Stimulated activated CD8-positive, alpha-beta memory T cell treated with anti-CD3 and anti-CD28 coated beads, Interleukin-15, amount 100 ng/mL, for 48 hours (primary cell): ENCODE measurements around the gene MAPK8.
"Not testable (repeated sequence)": the region's sequence is repeated elsewhere in the genome, so short reads cannot be mapped to it uniquely, and the experiment has no call there.

Source experiments
- DNase-seq, 2 donors: peaks; one replicate each; pipeline ENCODE4 v3.0.0-alpha.2; 2020; ENCODE audit warnings: low read depth in 2 of 2

The MAPK8 gene

DNA sequence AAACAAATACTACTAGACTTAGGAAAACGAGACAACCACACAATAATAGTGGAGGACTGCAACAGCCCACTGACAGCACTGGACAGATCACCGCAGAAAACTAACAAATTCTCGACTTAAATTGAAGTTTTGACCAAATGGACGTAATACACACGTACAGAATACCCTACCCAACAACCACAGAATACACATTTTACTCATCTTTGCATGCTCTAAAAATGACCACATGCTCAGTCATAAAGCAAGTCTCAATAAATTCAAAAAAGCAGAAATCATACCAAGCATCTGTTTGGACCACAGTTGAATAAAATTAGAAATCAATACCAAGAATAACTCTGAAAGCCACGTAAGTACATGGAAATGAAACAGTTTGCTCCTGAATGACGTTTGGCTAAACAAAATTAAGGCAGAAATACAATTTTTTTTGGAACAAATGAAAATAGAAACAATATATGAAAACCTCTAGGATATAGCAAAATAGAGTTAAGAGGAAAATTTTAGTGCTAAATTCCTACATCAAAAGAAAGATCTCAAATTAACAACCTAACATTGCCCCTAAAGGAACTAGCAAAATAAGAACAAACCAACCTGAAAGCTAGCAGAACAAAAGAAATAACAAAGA is 30.6 kb downstream of the MAPK8 start:
- DNase-seq, result no peak

DNA sequence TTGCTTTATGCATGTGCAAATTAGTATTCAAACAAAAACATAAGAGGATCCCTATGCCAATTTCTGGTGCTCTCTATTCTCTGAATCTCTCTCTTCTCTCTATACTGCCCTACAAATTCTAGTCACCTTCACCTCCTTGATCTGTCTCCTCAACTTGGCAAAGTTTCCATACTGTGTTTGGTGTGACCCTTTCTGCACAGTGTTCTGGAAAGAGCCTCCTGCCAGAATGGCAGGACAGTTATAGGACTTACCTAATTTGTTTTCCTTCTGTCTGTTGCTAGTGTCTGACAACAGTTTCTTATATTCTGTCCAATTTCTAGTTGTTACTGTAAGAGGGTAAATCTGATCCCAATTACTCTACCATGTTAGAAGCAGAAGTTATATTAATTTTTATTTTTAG is 34.3 kb downstream of the MAPK8 start:
- DNase-seq, result no peak

DNA sequence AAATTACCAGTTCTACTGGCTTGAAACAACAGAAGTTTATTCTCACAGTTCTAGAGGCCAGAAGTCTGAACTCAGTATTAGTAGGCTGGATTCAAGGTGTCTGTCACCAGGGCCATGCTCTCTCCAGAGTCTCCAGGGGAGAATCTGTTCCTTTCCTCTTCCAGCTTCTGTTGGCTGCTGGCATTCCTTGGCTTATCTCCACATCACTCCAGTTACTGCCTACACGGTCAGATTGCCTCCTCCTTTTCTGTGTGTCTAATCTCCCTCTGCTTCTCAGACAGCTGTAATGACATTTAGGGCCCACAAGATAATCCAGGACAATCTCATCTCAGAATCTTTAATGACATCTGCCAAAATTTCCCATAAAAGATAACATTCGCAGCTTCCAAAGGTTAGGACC is 36.6 kb downstream of the MAPK8 start:
- no peak for DNase-seq

DNA sequence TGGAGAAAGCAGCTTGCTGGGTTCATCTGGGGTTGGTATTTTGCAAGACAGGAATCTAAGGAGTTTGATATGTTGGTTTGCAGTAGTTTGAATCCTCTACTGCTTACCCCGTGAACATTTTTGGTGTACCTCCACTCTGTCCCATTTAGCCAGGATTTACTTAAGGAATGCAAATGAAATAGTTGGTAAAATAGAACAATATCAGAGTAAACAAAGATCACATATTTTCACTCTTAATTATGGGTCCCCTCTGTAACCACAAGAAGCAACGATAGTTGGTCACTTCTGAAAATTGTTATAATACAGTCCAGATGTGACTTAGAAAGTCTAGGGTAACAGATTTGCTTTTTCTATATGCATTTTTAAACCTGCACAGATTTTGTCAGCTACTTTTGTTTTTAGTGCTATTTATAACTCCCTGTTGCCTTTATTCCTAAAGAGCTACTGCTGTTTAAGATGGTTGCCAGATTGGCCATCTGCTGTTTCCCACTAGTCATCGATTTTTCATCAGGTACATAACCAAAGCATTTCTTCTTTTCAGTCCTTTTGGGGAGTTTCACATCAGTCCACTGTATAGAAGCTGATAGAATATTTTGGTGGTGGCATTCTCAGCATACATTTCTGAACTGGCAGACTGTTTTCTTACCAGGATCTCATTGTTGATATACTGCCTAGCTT is 37.6 kb downstream of the MAPK8 start:
- DNase-seq, result no peak

DNA sequence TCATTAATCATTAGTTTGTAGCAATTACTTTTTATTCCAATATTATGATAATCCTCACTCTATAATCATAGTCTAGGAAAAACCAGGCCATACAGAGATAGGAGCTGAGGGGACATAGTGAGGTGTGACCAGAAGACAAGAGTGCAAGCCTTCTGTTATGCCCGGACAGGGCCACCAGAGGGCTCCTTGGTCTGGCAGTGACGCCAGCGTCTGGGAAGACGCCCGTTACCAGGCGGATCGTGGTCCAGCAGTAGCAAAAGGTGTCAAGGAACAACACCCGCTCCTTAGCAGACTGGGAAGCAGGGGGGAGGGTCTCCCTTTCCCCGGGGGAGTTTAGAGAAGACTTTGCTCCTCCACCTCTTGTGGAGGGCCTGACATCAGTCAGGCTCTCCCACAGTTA is 39.8 kb downstream of the MAPK8 start:
- not testable (repeated sequence) for DNase-seq

DNA sequence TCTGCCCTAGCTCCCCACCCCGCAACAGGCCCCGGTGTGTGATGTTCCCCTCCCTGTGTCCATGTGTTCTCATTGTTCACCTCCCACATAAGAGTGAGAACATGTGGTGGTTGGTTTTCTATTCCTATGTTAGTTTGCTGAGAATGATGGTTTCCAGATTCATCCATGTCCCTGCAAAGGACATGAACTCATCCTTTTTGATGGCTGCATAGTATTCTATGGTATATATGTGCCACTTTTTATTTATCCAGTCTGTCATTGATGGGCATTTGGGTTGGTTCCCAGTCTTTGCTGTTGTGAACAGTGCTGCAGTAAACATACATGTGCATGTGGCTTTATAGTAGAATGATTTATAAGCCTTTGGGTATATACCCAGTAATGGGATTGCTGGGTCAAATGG is 41.1 kb downstream of the MAPK8 start:
- DNase-seq, result not testable (repeated sequence)

DNA sequence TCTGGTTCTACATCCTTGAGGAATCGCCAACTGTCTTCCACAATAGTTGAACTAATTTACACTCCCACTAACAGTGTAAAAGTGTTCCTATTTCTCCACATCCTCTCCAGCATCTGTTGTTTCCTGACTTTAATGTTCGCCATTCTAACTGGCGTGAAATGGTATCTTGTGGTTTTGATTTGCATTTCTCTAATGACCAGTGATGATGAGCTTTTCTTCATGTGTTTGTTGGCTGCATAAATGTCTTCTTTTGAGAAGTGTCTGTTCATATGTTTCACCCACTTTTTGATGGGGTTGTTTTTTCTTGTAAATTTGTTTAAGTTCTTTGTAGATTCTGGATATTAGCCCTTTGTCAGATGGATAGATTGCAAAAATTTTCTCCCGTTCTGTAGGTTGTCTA is 41.5 kb downstream of the MAPK8 start:
- DNase-seq, result not testable (repeated sequence)

DNA sequence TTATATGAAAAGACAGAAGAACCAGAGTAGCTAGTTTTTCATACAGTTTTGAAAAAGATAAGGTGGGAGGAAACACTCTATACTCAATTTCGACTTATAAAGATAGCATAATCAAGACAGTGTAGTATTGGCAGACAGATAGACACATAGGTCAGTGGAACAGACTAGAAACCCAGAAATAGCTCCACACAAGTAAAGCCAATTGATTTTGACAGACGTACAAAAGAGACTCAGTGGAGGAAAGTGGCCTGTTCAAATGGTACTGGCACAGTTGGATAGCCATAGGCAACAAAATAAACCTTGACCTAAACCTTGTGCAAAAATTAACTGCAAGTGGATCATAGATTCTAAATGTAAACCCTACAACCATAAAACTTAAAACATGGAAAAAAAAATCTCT is 46.8 kb downstream of the MAPK8 start:
- no peak for DNase-seq

DNA sequence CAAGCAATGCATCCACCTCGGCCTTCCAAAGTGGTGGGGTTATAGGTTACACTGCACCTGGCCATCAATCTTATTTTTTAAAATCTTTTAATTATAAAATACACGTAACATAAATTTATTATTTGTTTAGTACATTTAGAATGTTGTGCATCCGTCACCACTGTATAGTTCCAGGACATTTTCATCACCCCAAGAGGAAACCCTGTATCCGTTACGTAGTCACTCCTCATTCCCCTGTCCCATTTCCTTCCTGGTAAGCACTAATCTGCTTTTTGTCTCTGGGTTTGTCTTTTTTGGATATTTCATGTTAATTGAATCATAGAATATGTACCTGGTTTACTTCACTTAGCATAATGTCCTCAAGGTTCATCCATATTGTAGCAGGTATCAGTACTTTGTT is 51.2 kb downstream of the MAPK8 start:
- DNase-seq, result no peak

DNA sequence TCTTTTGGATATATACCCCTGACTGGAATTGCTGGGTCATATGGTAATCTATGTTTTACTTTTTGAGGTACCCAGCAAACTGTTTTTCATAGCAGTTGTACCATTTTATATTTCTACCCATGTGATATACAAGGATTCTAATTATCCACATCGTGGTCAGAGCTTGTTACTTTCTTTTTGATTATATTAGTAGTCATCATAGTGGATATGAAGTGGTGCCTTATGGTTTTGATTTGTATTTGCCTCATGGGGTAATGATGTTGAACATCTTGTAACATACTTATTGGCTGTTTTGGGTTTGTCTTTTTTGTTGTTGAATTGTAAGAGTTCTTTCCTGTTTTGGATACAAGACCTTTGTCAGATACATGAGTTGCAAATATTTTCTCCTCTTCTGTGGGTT is 51.7 kb downstream of the MAPK8 start:
- no peak for DNase-seq

DNA sequence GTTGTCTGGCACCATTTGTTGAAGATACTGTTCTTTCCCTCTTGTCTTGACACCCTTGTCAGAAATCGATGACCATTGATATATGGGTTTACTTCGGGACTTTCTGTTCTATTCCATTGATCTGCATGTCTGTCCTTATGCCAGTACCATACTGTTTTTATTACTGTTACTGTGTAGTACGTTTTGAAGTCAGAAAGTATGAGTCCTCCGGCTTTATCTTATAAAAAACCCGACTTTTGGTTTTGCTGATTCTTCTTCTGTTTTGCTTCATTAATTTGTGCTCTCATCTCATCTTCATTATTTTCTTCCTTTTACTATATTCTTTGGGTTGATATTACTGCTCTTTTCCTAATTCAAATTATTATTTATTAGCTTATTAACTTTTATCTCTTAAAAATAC is 52.4 kb downstream of the MAPK8 start:
- DNase-seq, result no peak

DNA sequence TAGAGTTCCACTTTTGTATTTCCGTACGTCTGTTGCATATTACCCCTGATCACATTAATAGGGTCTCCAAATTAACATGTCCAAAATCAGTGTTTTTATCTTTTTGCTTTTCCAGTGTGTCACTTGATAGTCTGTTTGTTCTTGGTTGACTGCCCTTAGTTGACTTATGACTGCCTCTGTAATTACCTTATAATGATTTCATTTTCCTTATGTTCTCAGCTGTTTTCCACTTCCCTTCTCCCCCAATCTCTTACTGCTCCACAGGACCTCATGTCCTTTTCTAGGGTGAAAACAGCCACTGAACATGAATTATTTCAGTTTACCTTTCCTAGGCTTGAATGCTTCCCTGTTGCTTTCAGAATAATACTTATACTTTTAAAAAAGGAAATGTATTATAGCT is 54.7 kb downstream of the MAPK8 start:
- DNase-seq, result no peak

DNA sequence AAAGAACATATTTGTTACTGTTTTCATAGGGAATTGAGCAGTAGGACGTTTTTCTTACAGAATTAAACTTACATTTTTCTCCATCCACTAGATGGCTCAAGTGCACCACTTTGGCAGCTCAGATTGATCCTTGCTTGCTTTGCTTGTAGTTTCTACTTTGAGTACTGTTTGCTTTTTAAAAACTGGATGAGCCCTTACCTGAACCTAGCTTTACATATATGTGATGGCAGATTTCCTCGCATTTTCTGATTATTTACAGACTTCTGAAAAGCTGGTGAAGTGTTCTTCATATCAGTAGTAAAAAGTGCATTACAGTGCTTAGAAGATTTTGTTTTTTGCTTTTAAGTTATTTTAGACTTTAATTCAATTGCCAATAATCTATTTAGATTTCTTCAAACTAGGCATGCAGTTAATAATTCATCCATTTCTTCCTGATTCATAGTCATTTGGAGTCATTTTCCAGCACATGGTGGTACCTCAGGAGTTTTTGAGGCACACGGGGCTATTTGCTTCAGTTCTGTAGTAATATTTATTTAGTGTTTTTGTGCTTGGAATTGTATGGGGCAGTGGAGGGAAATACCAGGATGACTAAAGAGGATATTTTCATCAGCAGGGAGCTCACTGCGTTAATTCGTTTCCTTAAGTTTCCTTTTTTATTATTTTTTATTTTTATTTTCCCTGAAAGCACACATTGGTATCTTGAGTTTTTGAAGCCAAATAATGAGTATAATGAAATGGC is 57.3 kb downstream of the MAPK8 start:
- no peak for DNase-seq

DNA sequence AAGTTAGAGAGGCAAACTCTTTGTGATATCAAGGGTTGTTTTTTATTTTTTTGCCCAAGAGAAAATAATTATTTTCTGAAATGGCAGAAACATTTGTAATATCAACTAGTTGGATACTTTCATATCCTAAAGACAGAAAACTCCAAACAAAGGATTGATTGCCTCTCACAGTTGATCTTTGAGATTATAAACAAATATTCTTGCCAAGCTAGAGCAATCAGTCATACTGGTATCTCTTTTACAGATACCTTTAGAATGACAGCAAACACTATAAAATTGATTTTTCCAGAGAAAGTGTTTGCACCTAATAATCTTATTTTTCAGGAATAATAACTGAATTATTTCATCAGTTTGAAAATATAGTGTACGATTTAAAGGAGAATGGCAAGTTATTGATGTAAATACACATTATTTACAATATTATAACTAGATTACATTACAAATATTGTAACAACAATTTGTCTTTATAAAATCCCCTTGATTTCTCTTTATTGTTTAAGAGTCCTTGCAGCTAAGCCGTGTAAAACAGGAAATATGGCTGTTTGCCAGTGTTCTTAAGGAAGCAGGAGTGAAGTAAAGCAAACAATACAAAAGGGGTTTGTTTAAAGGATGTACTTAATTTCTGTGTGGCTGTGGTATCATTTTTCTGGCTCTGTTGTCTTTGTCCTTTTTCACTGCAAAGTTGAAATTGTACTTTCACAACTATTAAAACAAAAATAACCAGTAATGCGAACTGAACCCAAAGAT is 58.4 kb downstream of the MAPK8 start:
- no peak for DNase-seq

DNA sequence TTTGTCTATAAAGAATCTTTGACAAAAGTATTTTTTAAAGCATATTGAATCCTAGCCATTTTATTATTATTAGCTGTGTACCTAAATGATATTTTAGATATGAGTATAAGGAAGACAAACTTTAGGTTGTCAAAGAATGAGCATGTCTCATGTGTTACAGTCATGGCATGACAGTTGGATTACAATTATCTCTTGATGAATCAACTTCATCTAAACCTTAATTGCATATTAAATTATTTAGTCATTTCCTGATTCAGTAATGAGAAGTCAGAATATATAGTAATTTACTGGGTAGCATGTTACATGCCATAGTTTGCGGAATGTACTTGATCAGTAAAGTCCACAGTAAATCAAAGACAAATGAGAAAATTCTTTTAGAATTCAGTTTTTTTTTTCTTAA is 59.2 kb downstream of the MAPK8 start:
- DNase-seq, result no peak

DNA sequence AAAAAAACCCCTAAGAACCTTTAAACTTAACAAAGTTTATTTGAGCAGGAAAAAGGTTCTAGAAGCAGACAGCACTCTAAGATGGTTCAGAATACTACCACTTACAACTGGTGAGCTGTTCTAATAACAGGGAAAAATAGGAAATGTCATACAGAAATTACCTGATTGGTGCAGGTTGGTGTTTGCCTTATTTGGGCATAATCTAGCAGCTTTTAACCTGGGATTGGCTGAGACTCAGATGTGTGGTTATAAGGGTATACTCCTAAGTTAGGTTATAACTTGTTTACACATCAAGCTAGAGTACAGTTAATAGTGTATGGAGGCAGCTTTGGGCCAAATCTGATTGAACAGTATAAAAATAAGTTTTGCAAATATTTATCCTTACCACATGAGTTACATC is 59.8 kb downstream of the MAPK8 start:
- DNase-seq, result no peak

DNA sequence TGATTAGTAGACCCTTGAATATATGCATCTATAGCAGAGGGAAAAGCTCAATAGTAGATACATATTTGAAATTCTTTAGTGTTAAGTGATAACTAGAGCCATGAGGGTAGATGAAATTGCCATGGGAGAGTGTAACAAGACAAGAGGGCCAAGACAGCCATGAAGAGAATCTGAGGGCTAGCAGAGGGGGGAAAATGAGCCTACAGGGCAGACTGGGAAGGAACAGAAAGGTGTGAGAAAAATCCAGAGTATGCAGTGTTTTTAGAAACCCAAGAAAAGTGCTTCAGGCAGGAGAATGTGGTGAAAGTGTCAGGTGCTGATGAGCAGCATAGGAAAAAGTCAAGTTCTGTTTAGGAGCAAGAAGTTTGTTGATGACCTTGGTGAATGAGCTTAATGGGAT is 63.0 kb downstream of the MAPK8 start:
- no peak for DNase-seq

DNA sequence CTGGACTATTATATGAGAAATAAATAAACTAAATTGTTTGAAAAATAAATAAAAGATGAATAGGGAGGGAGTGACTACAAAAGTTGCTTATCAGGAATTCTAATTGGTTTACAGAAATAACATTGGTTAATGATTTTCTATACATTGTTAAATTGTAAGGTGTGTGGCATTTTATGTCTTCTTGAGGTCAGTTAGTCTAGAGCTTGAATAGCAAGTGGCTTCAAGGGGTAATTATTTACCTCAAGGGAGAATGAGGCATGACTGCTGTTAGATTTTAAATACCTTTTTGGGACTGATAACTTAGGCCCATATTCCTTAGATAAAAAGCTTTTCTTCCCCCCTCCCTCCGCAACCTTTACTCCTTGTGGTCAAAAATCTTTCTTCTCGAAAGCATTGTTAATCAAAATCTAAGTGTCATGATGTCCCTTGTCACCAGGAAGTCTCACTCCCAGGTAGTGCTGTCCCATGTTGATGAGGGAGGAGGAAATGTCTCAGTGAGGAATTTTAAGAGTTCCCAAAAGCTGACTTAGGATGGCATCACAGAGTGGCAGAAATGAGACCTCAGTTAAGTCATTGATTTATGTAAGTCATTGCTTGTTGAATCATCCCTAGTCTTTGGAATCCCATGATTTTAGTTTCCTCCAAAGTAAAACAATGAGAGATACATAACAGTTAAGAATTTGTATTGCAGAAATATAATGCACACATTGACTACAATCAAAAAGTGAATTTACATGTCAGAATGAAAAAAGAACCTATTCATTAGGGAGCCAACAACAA is 71.5 kb downstream of the MAPK8 start:
- no peak for DNase-seq

DNA sequence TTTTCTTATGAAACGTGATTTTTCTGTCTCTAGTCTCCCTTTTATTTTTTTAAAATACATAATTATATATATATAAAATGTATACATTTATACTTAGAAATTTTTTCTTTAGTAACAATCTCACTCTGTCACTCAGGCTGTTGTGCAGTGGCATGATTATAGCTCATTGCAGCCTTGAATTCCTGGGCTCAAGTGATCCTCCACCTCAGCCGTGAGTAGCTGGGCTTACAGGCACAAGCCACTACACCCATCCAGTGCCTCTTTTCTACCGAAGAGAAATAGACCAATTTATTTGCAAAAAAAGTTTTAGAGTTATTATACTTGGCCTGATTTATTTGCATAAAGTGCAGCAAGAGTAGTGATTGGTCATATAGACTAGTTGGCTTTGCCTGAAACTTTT is 72.2 kb downstream of the MAPK8 start:
- DNase-seq, result no peak

DNA sequence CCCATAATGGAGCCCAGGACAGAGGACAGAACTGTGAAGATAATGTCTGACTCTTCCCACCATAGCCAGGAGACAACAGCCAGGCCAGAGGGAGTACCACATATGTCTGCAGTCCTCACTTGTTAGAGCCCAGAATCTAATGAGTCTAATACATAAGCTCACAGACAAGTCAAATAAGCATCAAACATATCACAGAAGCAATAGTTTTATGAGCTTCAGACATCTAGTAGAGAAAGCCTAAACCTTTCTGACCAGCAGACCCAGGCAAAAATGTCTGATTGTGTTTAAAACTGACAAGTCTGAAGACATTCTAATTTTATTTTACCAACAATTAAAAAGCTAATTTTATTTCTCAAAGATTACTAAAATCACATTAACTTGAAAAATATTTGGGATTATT is 75.5 kb downstream of the MAPK8 start:
- DNase-seq, result no peak

DNA sequence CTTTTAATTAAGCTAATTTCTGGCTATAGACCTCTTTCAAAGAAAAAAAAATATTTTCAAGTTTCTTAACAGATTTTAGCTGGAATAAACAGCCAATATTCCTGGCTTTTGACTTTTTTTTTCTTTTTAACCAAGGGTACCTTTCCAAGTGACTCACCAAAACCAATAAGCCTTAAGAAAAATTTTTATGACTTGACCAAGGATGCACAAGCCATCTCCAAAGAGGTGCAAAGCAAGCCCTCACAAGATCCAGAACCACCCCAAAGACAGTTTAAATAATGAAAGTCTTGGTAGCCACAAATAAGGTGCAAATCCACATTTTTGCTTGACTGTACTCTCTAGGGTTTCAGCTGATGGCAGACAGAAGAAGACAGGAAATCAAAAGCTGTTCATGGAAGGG is 76.5 kb downstream of the MAPK8 start:
- DNase-seq, result no peak

DNA sequence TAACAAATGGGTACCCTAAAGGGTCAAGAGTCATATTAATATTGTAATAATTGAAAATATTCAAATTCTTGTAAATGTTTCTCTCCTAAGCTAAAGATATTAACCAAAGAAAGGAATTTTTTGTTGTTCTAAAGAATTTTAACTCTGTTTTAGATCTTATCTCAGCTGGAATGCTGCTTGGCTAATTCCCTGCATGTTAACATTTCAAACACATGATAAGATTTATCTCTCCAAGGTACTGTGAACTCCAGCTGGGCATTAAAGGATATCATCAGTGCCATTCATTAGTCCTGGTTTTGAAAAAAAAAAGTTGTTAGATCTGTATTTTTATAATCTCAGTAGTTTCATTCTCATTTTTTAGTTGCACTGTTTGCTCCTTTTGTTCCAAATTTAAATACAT is 76.9 kb downstream of the MAPK8 start:
- no peak for DNase-seq
